ENCODE data around the gene COL20A1.
"Not testable (repeated sequence)": the region's sequence is repeated elsewhere in the genome, so short reads cannot be mapped to it uniquely, and the experiment has no call there.

COL20A1 gene

DNA sequence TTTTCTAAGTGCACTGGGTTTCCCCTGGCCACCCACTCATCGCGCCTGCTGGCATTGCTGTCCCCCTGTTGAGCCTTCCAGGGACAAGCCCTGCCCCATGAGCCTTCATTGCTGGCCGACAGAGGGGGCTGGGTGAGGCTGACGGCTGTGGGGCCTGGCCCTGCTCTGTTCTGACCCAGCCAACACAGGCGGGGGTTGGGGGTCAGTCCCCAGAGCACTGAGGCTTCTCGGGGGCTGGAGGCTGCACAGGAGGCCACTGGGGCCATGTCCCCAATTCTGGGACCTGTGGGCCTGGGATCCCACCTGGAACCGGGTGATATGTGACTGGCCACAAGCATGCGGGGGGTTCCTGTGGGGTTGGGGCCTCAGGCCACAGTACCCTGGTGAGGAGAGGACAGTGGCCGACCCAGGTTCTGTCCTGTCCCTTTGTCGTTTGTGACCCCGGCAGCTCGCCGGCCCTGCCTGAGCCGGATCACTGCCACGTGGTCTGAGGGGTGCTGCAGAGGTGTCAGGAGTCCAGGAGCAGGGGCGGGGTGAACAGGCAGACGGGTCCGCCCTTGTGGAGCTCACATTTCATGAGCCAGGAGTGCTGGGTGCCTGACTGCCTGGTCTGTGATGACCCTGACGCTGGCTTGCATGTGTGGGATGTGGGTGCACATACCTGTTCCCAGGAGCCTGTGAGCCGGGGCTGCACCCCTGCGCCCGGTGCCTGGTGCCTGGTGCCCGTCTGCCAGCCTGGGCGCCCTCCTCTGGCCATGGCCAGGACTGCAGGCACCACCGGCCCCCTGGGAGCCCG lies 2.1 kb upstream of the COL20A1 start:
- no peak for DNase-seq (ENCODE audit: low read depth)

DNA sequence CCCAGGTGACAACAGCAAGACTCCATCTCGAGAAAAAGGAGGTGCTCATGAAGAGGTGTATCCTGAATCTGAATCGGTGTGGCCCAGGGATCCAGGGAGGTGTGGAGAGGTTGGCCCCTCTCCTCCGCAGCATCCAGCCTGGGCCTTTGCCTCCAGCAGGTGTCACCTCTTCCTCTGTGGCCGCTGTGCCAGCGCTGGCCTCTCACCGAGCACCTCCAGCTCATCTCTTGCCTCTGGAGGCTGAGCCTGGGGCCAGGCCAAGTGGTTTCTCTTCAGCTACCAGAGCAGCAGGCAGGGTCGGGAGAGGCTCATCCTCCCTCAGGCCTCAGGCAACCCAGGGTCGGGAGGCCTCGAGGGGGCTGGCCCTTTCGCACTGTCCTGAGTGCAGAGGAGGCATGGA lies 1.2 kb upstream of the COL20A1 start:
- no peak for DNase-seq (ENCODE audit: low read depth)

DNA sequence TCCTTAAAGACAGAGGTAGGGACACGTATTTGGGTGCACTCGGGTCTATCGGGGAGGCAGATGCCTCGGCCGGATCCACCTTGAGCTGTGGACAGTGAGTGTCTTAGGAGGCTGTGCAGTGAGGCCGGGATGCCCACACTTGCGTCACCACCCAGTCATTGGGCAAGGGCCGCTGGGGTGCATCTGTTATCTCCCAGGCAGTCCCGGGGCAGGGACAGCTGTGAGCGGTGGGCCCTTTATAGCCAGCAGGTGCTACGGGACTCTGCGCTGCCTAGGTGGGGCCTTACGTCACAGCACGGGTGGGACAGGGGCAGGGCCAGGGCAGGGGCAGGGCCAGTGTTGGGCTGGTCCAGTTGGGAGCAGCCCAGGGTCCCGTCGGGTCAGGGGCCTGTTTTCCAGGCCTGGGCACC lies 689 bp upstream of the COL20A1 start:
- DNase-seq (ENCODE audit: low read depth) = no peak

DNA sequence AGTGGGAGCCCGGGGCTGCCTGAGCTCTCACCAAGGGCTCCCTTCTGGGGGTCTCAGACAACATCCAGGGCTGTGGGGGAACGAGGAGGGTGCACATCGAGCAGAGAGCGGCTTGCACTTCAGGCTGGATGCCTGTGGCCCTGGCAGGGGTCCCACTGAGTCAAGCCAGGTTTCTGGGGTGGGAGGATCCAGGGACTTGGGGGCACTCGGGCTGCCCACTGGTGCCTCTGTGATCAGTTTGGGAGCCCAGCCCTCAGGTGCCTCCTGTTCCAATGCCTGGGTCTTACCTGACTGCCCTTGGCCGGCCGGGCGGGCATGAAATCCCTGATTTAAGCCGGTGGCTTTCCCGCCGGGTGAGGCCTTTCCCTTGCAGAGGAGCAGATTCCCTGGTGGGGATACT lies 470 bp downstream of the COL20A1 start:
- no peak for DNase-seq (ENCODE audit: low read depth)

DNA sequence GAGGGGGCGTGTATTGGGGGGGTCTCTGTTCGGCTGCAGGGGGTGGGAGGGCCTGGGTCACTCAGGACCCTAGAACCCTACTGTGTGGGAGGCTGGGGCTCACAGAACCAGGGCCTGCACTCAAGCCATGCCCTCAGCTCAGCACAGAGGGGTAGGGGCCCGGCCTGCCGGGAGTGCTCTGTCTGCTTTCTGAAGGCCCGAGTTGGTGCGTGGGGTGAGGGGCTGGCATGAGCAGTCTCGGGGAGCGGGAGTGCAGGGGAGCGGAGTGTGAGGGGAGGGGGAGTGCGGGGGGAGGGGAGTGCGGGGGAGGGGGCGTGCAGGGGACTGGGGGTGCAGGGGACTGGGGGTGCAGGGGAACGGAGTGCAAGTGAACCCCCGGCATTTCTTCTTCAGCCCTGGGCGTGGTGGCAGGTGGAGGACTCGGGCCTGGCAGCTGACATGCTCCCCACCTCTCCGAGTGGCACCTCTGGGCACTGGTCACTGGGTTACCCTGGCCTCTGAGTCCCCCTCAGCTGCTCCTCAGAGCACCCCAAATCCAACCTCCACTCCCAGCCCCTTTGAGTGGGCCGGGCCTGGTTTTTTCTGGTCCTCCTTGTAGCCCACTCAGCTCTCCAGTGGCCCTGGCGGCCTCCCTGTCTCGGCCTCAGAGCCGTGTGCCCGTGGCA lies 1.0 kb downstream of the COL20A1 start:
- no peak for DNase-seq (ENCODE audit: low read depth)

DNA sequence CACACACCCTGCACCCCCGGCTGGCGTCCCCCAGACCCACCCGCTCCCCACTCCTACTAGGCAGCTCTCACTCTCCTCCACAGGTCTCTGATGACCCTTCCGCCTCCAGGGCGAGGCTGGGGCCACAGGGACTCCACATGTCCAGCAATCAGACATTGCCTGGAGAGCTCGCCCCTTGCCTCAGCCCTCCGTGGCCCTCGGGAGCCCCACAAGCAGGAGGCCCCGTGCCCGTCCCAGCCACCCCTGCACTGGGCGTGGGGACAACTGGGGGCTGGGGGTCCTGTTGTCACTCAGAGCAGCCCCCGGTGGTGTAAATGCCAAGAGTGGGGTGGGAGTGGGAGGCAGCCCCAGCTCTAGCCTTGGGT lies 1.5 kb downstream of the COL20A1 start:
- no peak for DNase-seq (ENCODE audit: low read depth)

DNA sequence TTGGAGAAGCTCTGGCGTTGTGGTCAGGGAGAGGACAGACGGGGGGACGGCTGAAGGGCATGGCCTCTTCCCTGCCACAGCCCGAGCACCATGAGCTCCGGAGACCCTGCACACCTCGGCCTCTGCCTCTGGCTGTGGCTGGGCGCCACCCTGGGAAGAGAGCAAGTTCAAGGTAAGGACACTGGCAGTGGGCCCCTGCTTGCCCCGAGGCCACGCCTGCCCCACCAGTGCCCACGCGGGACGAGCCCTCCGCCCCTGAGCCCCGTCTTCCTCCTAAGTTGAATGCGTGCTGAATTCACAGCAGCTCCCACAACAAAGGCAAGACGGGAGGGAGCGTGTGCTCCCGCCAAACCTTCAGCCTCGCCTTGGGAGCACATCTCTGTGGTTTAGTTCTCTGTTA lies 2.0 kb downstream of the COL20A1 start:
- DNase-seq (ENCODE audit: low read depth) = no peak

DNA sequence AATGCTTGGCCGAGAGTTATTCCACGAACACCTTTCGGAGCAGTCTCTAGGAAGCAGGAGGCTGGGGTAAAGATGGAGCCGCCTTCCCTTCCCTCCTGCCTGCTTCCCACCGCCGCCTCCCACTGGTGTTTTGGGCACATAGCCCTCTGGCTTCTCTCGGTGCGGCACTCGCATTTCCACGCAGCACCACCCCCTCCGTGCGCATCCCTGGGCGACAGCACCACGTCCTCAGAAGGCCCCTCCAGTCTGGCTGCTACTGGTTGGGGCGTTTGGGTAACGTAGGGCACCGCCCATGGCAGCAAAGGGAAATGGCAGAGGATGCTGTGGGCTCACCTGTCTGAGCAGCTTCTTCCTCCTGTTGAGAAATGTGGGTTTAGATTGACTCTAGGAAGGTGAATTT lies 2.4 kb downstream of the COL20A1 start:
- no peak for DNase-seq (ENCODE audit: low read depth)

DNA sequence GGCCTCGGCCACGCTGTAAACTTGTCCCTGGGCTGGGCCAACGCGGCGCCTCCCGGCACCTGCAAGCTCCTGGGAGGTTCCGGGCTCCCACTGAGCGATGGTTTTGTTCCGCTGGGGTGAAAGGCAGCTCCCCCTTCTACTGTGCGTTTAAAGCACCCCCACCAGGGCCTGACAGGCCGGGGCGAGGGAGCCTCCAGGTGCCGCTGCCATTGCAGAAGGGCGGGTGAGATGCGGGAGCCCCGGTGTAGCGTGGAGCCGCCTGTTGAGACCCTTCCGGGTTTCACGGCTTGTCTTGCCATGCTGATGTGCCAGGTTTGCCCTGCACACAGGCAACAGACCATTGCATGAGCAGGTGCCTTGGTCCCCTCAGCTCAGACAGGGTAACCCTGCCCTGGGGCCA lies 2.9 kb downstream of the COL20A1 start:
- DNase-seq (ENCODE audit: low read depth) = no peak

DNA sequence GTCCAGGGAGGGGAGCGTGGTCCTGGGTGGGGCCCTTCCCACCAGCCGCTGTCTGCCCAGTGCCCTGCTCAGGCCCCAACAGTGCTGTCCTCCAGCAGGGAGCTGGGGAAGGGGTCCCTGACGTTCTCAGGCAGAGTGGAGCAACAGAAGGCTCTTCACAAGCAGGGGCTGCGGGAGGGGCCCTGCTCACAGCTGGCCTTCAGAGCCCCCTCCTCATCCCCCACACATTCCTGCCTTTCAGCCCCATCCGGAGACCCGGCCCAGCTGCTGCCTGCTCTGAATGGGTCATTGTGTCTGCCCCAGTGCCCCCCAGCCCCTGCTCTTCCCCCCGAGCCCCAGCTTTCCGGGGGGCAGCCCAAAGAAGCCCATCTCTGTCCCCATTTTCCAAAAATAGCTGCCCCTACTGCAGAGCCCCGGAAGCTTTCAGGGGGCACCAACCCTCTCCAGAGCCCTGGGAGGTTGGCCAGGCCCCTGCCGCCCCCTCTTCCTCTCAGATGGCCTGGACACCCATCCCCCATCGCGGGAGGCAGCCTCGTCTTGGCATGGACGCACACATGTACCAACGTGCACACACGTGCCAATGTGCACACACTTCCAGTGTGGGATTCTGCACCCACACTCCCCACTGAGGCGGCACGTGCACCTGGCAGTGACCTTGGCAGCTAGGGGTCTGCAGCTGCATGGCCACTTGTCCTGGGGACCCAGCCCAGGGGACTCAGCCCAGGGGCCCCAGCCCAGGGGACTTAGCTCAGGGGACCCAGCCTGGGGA lies 3.7 kb downstream of the COL20A1 start:
- no peak for DNase-seq (ENCODE audit: low read depth)

DNA sequence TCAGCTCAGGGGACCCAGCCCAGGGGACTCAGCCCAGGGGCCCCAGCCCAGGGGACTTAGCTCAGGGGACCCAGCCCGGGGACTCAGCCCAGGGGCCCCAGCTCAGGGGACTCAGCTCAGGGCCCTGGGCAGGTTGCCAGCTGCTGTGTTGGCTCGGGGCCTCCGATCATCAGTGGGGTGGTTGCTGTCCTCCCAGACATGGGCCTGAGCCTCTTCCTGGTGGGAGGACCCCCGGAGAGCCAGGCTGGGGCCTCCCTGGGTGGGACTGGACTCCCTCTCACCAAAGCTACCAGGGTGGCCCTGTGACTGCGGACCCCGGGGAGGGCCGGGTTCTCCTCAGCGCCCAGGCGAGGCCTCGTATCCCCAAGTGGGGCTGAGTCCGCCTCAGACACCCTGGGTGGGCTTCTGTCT lies 4.4 kb downstream of the COL20A1 start:
- DNase-seq (ENCODE audit: low read depth) = no peak

DNA sequence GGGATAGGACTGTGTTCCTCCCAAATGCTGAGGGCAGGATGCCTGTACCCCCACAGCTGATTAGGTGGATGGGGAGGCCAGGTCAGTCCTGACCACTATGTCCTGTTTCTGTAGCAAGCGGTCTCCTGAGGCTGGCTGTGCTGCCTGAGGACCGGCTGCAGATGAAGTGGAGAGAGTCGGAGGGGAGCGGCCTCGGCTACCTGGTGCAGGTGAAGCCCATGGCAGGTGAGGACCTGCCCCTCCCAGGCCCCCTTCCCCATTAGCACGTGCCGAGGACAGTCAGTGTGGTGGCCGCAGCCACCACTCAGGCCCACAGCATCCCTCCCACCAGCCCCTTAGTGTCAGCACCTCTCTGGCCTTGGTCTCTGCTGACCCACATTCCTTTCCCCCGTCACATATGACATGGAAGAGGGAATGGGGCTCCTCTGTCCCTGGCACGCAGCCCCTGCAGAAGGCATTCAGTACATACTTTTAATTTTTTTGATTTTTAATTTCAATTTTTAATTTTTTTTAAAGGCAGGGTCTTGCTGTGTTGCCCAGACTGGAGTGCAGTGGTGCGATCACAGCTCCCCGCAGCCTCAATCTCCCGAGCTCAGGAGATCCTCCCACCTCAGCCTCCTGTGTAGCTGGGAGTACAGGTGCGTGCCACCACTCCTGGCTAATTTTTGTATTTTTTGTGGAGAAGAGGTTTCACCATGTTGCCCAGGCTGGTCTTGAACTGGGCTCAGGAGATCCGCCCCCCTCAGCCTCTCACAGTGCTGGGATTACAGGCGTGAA lies 5.0 kb downstream of the COL20A1 start:
- no peak for DNase-seq (ENCODE audit: low read depth)

DNA sequence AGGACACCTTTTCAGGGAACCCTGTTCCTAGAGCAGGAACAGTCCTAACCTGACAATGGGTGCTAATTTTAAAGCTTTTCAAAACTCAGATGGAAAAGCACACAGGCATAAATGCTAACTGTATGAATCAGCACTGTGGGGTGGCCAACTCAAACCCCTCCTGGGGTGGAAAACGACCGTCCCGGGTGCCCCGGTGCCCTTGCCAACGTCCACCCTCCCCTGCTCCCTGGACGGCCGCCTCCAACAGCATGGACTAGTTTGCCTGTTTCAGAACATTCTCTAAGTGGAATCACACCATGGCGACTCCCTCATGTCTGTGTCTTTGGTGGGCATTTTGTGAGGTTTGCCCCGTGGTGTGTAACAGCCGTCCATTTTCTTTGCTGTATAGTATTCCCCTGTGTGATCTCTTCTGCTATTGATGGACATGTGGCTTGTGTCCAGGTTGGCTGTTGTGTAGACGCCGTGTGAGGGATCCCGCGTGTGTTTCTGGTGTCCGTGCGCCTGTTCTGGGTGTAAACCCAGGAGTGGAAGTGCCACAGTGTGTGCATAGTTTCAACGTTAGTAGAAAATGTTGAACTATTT lies 5.8 kb downstream of the COL20A1 start:
- no peak for DNase-seq (ENCODE audit: low read depth)

DNA sequence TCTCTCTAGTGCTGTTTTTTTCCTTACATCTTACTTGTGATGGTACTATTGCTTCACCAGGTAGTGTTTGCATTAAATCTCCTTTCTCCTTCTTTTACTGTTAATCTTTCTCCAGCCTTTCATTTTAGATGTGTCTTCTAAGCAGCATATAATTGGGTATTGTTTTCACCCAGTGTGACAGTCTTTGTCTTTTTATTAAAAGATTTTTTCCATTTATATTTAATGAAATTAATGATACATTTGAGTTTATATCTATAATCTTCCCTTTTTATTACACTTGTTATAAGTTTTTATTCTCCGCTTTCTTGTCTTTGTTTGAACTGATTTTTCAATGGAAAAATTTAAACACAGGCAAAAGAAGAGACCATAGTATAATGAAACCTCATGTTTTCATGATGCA lies 8.7 kb downstream of the COL20A1 start:
- no peak for DNase-seq (ENCODE audit: low read depth)

DNA sequence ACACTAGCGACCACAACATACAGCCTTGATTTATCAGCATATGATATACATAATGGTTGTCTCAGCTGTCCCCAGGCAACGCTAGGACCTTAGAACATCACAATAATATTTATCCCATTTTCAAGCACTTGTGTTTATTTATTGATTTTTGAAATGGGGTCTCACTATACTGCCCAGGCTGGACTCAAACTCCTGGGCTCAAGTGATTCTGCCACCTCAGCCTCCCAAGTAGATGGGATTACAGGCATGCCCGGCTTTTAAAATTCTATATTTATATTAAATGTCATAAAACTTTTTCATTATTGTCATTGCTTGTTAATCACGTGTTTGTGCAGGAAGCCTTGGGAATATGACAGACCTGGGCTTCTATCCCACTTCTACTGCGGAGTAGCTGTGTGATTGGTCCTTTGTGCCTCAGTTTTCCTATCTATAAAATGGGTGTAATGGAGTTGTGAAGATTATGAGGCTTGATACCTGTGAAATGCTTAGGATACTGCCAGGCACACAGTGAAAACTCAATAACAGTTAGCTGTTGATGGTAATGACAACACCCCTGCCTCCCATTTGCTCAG lies 10.2 kb downstream of the COL20A1 start:
- no peak for DNase-seq (ENCODE audit: low read depth)

DNA sequence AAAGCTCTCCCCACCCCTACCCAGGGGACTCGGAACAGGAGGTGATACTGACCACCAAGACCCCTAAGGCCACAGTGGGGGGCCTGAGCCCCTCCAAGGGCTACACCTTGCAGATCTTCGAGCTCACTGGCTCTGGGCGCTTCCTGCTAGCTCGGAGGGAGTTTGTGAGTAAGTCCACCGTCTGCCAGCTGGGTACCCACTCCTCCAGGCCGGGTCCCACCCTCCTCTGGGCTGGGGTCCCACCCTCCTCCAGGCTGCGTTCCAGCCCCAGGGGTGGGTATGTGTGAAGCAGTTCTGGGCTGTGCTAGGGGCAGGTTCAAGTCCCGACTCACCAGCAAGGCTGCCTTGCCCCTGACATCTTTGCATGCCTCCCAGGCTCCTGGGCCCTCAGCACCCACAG lies 12.4 kb downstream of the COL20A1 start:
- no peak for DNase-seq (ENCODE audit: low read depth)

DNA sequence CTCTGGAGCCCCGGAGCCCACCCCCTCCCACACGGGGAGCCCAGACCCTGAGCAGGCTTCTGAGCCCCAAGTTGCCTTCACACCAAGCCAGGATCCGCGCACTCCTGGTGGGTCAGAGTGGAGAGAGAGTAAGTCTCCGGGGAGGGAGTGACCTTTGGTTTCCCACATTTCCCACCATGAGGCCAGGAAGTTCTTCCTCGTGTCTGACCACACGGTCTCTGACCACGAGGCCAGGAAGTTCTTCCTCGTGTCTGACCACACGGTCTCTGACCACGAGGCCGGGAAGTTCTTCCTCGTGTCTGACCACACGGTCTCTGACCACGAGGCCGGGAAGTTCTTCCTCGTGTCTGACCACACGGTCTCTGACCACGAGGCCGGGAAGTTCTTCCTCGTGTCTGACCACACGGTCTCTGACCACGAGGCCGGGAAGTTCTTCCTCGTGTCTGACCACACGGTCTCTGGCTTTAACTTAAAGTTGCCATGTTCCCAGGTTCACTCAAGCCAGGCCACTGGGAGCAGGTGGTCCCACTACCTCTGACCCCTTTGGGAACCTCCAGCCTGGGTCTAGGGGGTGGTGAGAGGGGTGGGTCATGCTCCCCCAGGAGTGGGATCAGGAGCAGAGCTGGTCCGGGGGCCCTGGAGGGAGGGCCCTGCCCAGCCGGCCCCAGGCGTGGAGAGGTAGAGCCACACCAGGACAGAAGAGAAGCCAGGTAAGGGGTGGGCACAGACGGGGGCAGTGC lies 13.1 kb downstream of the COL20A1 start:
- not testable (repeated sequence) for DNase-seq (ENCODE audit: low read depth)

DNA sequence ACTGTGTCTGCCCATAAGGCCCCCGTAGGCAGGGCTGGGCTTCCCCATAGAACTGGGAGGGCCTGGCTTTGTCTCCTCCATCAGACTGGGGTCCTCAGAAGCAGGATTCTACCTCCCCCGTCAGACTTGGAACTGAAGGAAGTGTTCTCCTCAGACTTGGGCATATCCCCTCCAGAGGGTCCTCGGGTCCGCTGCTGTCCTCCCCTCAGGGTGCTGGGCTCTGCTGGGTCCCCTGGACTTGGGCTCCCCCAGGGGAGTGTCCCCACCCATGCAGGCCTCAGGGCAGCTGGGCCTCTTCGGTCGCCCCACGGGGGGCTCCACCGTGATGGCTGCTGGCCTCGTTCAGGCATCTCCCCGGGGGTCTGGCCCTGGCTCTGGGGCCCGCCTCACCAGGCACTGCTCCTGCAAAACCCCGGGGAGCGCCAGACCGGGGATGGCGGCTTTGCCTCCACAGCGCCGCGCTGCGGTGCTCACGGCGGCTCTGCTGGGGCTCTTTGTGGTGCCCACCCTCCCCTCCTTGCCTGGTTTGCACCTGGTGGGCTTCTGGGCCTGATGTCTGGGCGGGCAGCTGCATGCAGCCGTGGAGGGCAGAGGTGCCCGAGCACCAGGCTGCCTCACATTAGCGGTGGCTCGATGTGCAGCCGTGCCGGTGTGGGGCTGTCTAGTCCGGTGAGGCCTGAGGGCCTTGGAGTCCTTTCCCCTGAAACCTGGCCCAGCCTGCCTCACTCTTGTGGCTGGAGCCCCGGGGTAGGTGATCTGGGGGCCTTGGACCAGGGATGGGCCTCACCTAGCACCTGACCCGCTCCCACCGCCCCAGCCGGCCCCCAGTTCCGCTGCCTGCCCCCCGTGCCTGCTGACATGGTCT lies 13.9 kb downstream of the COL20A1 start:
- DNase-seq (ENCODE audit: low read depth) = no peak

DNA sequence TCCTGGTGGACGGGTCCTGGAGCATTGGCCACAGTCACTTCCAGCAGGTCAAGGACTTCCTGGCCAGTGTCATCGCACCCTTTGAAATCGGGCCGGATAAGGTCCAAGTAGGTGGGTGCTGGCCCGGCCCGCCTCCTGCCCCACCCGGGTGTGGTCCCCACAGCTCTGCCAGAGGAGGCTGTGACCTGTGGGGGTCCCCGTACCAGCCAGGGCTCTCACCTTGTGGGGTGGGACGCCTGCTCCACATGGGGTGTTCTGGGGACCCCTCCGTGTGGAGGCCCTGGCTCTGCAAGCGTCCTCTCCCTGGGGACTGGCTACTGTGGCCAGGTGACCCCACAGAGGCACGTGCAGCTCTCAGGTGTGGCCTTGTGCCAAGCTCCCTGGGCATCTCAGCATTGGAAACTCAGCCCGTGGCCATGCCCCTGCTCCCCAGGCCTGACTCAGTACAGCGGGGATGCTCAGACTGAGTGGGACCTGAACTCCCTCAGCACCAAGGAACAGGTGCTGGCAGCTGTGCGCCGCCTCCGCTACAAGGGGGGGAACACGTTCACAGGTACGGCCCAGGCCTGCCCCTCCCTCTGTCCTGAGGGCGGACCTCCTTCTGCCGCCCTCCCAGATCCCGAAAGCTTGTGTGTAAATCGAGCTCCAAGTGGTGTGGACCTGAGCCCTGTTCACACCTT lies 14.7 kb downstream of the COL20A1 start:
- DNase-seq (ENCODE audit: low read depth) = no peak
